ENCODE data around the gene CNRIP1. TPM values are rescaled to one million over a fixed set of nuclear protein-coding genes. Genes with fewer than 3 reads are reported as not detected.

The CNRIP1 gene
- total RNA-seq, 3 donors from 2014 or later = 14.9 to 63.5 (median 35.7) TPM

DNA sequence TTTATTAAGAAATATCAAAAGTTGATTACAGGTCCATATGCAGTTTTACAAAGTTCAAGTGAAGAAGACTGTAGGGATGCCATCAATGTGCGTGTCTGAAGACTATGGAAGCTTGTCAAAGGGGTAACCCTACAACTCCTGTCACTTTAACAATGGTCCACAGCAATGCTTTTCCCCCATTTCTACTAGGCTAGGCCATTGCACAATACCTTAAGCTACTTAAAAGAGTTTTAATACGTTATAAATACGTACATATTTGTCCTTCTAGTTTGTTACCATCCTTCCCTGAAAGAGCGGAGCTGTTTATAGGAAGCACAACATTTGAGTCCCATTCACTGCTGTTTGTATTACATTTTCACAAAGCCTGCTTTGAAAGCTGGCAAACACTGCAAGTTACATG lies 26.7 kb downstream of the CNRIP1 start:
- Histone ChIP-seq H3K4me1 (peaks cover 0 to 5% of the 10 kb centered on the region in 2 donors), H3K4me3 (no peak overlapping the region), H3K36me3 (no peaks in the 10 kb centered on the region), H3K27ac (no peak overlapping the region), H3K9me3 (no peaks in the 10 kb centered on the region), H3K27me3 (no peaks in the 10 kb centered on the region)
- intact Hi-C loops (cut with DNase I; ENCODE audit: low total_unique reads) = no loop called here
- DNase-seq (ENCODE audit: low spot score in 2 of 2) = no peak
- TF ChIP-seq CTCF (IDR thresholded peaks at IDR 0.05) (no peak), POLR2A (IDR thresholded peaks at IDR 0.05) (no peak), POLR2AphosphoS5 (IDR thresholded peaks at IDR 0.05) (no peak)

GRCh38 chr2:68292108-68292710 lies 27.5 kb downstream of the CNRIP1 start:
- intact Hi-C loops (cut with DNase I; ENCODE audit: low total_unique reads) = no loop called here
- no peak for DNase-seq (ENCODE audit: low spot score in 2 of 2)
- Histone ChIP-seq H3K36me3 (no peaks in the 10 kb centered on the region), H3K9me3 (no peaks in the 10 kb centered on the region), H3K27ac (no peak overlapping the region), H3K4me3 (no peak overlapping the region), H3K27me3 (no peaks in the 10 kb centered on the region), H3K4me1 (peaks cover 0 to 5% of the 10 kb centered on the region in 2 donors)
- TF ChIP-seq CTCF (IDR thresholded peaks at IDR 0.05) (peak; percentile 56 to 73 (median 64)), POLR2A (IDR thresholded peaks at IDR 0.05) (no peak), POLR2AphosphoS5 (IDR thresholded peaks at IDR 0.05) (no peak)

DNA sequence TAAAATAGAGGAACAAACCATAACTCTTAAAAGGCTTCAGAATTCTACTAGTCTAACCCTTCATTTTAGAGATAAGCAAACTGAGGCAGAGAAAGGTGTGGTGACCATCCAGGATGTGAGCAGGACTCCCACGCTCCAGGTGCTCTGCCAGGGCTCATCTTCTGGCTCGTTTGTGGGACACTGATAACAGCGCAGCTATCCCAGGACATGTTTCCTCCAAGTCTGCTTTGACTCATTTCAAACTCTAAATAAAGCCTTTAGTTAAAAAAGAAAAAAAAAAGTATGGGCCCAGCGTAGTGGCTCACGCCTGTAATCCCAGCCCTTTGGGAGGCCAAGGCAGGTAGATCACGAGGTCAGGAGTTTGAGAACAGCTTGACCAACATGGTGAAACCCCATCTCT lies 28.4 kb downstream of the CNRIP1 start:
- Histone ChIP-seq H3K36me3 (no peaks in the 10 kb centered on the region), H3K9me3 (no peaks in the 10 kb centered on the region), H3K27ac (no peak overlapping the region), H3K27me3 (no peaks in the 10 kb centered on the region), H3K4me3 (no peak overlapping the region), H3K4me1 (peaks cover 0 to 5% of the 10 kb centered on the region in 2 donors)
- intact Hi-C loops (cut with DNase I; ENCODE audit: low total_unique reads) = no loop called here
- DNase-seq (ENCODE audit: low spot score in 2 of 2) = no peak
- no peak for TF ChIP-seq CTCF (IDR thresholded peaks at IDR 0.05)
- no peak for TF ChIP-seq POLR2AphosphoS5 (IDR thresholded peaks at IDR 0.05)
- no peak for TF ChIP-seq POLR2A (IDR thresholded peaks at IDR 0.05)

GRCh38 chr2:68290901-68291300 lies 28.8 kb downstream of the CNRIP1 start:
- no peaks in the 10 kb centered on the region for H3K27me3 ChIP-seq
- intact Hi-C loops (cut with DNase I; ENCODE audit: low total_unique reads) = no loop called here
- DNase-seq (ENCODE audit: low spot score in 2 of 2) = no peak

More at GRCh38 chr2:68290901-68291300, 28.8 kb downstream of the CNRIP1 start:
- H3K4me1 ChIP-seq = peaks cover 0 to 5% of the 10 kb centered on the region in 2 donors
- H3K36me3 ChIP-seq = no peaks in the 10 kb centered on the region
- no peak overlapping the region for H3K4me3 ChIP-seq
- no peaks in the 10 kb centered on the region for H3K9me3 ChIP-seq
- no peak for TF ChIP-seq POLR2A (IDR thresholded peaks at IDR 0.05)
- TF ChIP-seq POLR2AphosphoS5 (IDR thresholded peaks at IDR 0.05) = no peak
- TF ChIP-seq CTCF (IDR thresholded peaks at IDR 0.05) = no peak
- no peak overlapping the region for H3K27ac ChIP-seq
